Gastroesophageal sphincter (tissue), 3 donors: Measurements from ENCODE around the gene SH2B3.

Experiments used
- CTCF ChIP-seq, 4 experiments: fragments of 200-600 bp in 2 of 4; fragments of 450-650 bp in 2 of 4; sonication (generic) in 1 of 4; IDR thresholded peaks; one replicate each; pipeline ENCODE4 v1.5.1; 2017 to 2019; ENCODE audit warnings: antibody characterized with exemption in 4 of 4, mild to moderate bottlenecking in 2 of 4, moderate library complexity in 2 of 4
- EP300 ChIP-seq: sonication (generic); formaldehyde crosslinking; IDR thresholded peaks from one replicate; pipeline ENCODE4 v1.6.1; 2017; ENCODE audit warnings: antibody characterized with exemption, mild to moderate bottlenecking
- POLR2A ChIP-seq, 2 donors: fragments of 450-650 bp; IDR thresholded peaks; one replicate each; pipeline ENCODE4 v1.6.1; 2017; ENCODE audit warnings: antibody characterized with exemption in 2 of 2, mild to moderate bottlenecking in 2 of 2, moderate library complexity in 1 of 2
- POLR2AphosphoS5 ChIP-seq: sonication (generic); formaldehyde crosslinking; IDR thresholded peaks from one replicate; pipeline ENCODE4 v1.6.1; 2017; ENCODE audit warnings: antibody characterized with exemption

GRCh38 chr12:111436266-111436665 lies 30.5 kb downstream of the SH2B3 start:
- no peak for TF ChIP-seq CTCF (IDR thresholded peaks at IDR 0.05)
- no peak for TF ChIP-seq POLR2AphosphoS5
- TF ChIP-seq EP300 = no peak
- no peak for TF ChIP-seq POLR2A (IDR thresholded peaks at IDR 0.05)
